Lower leg skin (tissue), 3 donors: ENCODE measurements around the gene MAFG.

Experiments
- CTCF ChIP-seq, 3 donors: fragments of 450-650 bp; IDR thresholded peaks; one replicate each; pipeline ENCODE4 v1.5.1; 2016; ENCODE audit warnings: antibody characterized with exemption in 3 of 3, mild to moderate bottlenecking in 3 of 3, moderate library complexity in 2 of 3
- POLR2A ChIP-seq, 2 donors: fragments of 450-650 bp; IDR thresholded peaks; one replicate each; pipeline ENCODE4 v1.6.1; 2016 to 2017; ENCODE audit warnings: antibody characterized with exemption in 2 of 2, mild to moderate bottlenecking in 1 of 2, moderate library complexity in 1 of 2

GRCh38 chr17:81927152-81927652, 333 bp downstream of the MAFG start:
- no peak for TF ChIP-seq CTCF (IDR thresholded peaks at IDR 0.05)
- TF ChIP-seq POLR2A (IDR thresholded peaks at IDR 0.05) = no peak
